HepG2 (cell line): ENCODE results near the gene MFSD11. TPM values are rescaled to one million over a fixed set of nuclear protein-coding genes. Genes with fewer than 3 reads are reported as not detected.

Experiments
- CC2D1A ChIP-seq: sonication (generic); formaldehyde crosslinking; IDR thresholded peaks from 2 replicates; pipeline ENCODE4 v1.8.1; 2023; ENCODE audit warnings: mild to moderate bottlenecking, missing genetic modification reagents
- HMGA1 ChIP-seq: sonication (generic); formaldehyde crosslinking; conservative IDR thresholded peaks from 2 replicates; pipeline ENCODE4 v1.4.0; 2020; ENCODE audit warnings: missing genetic modification reagents
- ONECUT2 ChIP-seq: sonication (generic); formaldehyde crosslinking; IDR thresholded peaks from 2 replicates; pipeline ENCODE4 v1.4.0; 2020; ENCODE audit warnings: missing genetic modification reagents
- PHF21A ChIP-seq: sonication (generic); formaldehyde crosslinking; IDR thresholded peaks from 2 replicates; pipeline ENCODE4 v1.5.0; 2020; ENCODE audit warnings: mild to moderate bottlenecking, missing genetic modification reagents
- PHF5A ChIP-seq: IDR thresholded peaks from one replicate; pipeline ENCODE4 v1.6.1; 2018; ENCODE audit warnings: low read depth, missing genetic modification reagents; ENCODE audit not compliant: unreplicated experiment
- ZBTB20 ChIP-seq: sonication (generic); formaldehyde crosslinking; IDR thresholded peaks from 2 replicates; pipeline ENCODE4 v1.8.1; 2023; ENCODE audit warnings: missing genetic modification reagents, low read depth, mild to moderate bottlenecking, borderline replicate concordance
- ZBTB7B ChIP-seq: sonication (generic); formaldehyde crosslinking; IDR thresholded peaks from 2 replicates; pipeline ENCODE4 v1.4.0; 2020; ENCODE audit warnings: missing genetic modification reagents
- ZNF260 ChIP-seq: sonication (generic); formaldehyde crosslinking; IDR thresholded peaks from 2 replicates; pipeline ENCODE4 v1.4.0; 2020; ENCODE audit warnings: missing genetic modification reagents, low read depth, mild to moderate bottlenecking, borderline replicate concordance
- polyA plus RNA-seq, 8 experiments: library from polyadenylated mRNA; depleted of rRNA in 3 of 8; stranded (reverse) in 7 of 8; unstranded in 1 of 8; fragments of >200 nt; fragmentation: Illumina TruSeq in 4 of 8; extraction: Trizol in 4 of 8; gene quantifications; 2 replicates each; pipeline versions ENCODE4 v1.2.1 to v1.2.3, GENCODE V29; 2011 to 2016; ENCODE audit warnings: low read depth in 4 of 8, missing spikeins in 1 of 8, mixed read lengths in 1 of 8; ENCODE audit not compliant: insufficient read depth in 1 of 8
- total RNA-seq, 5 experiments: library from RNA; depleted of rRNA; stranded (reverse); fragments of >200 nt; fragmentation: Illumina TruSeq; extraction: Trizol; gene quantifications; 2 replicates each; pipeline ENCODE4 v1.2.3, GENCODE V29; 2016; ENCODE audit warnings: low read depth in 1 of 5
- TF ChIP-seq, protein P1 (sequence below): sonication (generic); formaldehyde crosslinking; IDR thresholded peaks from 2 replicates; pipeline ENCODE4 v1.4.0; 2020; ENCODE audit warnings: low read depth, mild to moderate bottlenecking, missing genetic modification reagents
- TF ChIP-seq, protein P2 (sequence below): sonication (generic); formaldehyde crosslinking; IDR thresholded peaks from 2 replicates; pipeline ENCODE4 v1.4.0; 2020; ENCODE audit warnings: missing genetic modification reagents, borderline replicate concordance
- TF ChIP-seq, protein P3 (sequence below): sonication (generic); formaldehyde crosslinking; IDR thresholded peaks from 2 replicates; pipeline ENCODE4 v1.5.0; 2020; ENCODE audit warnings: mild to moderate bottlenecking, missing genetic modification reagents
- TF ChIP-seq, protein P4 (sequence below): sonication (generic); formaldehyde crosslinking; IDR thresholded peaks from 2 replicates; pipeline ENCODE4 v1.4.0; 2020; ENCODE audit warnings: missing genetic modification reagents, mild to moderate bottlenecking, borderline replicate concordance
- TF ChIP-seq, protein P5 (sequence below): fragments of 450-650 bp; IDR thresholded peaks from 2 replicates; pipeline ENCODE4 v1.6.1; 2017; ENCODE audit warnings: mild to moderate bottlenecking

Gene MFSD11
- total and polyA plus RNA-seq, 2 of the 13 experiments (the other 11 are each of a cell fraction or from before 2014, with no cell fraction given): 26.1 to 36.3 TPM

DNA sequence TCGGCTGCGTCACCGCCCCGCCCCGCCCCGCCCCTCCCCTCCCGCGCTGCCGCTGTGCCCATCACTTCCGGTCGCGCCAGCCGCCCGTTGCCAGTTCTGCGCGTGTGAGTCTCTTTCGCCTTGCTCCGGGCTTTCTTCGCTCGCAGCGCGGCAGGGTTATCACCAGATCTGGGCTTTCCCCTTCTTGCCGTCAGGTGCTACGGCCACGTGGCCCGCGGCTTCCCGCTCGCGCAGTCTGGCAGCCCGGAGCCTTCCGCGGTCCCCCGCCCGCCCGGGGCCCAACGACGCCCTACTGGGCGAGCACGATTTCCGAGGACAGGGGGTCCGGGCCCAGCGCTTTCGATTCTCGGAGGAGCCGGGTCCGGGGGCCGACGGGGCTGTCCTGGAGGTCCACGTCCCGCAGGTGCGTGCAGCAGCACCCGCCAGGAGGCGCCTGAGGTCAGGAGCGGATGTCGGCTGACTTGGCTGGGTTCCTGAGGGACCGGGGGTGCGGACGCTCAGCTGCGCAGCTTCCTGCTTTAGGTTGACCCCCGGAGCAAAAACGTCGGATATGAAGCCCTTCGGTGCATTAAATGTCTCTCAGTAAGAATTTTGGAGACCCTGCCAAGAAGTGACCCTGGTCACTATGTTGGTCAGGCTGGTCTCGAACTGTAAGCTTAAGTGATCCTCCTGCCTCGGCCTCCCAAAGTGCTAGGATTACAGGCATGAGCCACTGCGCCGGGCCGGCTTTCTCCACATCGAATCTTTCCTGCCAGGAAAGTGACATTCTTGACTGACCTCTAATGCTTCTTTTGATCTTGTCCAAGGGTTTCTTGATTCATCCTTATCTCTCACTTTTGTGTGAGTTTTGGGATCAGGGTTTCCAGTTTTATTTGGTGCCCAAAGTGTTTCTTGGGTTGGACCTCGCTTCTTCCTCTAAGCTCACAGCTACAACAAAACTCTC lies 10.9 kb upstream of the MFSD11 start, which contains the start of gene METTL23 (continued):
- TF ChIP-seq, protein P1, sequence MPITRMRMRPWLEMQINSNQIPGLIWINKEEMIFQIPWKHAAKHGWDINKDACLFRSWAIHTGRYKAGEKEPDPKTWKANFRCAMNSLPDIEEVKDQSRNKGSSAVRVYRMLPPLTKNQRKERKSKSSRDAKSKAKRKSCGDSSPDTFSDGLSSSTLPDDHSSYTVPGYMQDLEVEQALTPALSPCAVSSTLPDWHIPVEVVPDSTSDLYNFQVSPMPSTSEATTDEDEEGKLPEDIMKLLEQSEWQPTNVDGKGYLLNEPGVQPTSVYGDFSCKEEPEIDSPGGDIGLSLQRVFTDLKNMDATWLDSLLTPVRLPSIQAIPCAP (CRISPR knock-in tag): peak; percentile 83; the same call in 1 of the 2 replicates
- TF ChIP-seq, protein P2, sequence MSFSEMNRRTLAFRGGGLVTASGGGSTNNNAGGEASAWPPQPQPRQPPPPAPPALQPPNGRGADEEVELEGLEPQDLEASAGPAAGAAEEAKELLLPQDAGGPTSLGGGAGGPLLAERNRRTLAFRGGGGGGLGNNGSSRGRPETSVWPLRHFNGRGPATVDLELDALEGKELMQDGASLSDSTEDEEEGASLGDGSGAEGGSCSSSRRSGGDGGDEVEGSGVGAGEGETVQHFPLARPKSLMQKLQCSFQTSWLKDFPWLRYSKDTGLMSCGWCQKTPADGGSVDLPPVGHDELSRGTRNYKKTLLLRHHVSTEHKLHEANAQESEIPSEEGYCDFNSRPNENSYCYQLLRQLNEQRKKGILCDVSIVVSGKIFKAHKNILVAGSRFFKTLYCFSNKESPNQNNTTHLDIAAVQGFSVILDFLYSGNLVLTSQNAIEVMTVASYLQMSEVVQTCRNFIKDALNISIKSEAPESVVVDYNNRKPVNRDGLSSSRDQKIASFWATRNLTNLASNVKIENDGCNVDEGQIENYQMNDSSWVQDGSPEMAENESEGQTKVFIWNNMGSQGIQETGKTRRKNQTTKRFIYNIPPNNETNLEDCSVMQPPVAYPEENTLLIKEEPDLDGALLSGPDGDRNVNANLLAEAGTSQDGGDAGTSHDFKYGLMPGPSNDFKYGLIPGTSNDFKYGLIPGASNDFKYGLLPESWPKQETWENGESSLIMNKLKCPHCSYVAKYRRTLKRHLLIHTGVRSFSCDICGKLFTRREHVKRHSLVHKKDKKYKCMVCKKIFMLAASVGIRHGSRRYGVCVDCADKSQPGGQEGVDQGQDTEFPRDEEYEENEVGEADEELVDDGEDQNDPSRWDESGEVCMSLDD (CRISPR knock-in tag): no peak
- no peak for TF ChIP-seq PHF21A
- TF ChIP-seq, protein P3, sequence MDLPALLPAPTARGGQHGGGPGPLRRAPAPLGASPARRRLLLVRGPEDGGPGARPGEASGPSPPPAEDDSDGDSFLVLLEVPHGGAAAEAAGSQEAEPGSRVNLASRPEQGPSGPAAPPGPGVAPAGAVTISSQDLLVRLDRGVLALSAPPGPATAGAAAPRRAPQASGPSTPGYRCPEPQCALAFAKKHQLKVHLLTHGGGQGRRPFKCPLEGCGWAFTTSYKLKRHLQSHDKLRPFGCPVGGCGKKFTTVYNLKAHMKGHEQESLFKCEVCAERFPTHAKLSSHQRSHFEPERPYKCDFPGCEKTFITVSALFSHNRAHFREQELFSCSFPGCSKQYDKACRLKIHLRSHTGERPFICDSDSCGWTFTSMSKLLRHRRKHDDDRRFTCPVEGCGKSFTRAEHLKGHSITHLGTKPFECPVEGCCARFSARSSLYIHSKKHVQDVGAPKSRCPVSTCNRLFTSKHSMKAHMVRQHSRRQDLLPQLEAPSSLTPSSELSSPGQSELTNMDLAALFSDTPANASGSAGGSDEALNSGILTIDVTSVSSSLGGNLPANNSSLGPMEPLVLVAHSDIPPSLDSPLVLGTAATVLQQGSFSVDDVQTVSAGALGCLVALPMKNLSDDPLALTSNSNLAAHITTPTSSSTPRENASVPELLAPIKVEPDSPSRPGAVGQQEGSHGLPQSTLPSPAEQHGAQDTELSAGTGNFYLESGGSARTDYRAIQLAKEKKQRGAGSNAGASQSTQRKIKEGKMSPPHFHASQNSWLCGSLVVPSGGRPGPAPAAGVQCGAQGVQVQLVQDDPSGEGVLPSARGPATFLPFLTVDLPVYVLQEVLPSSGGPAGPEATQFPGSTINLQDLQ (CRISPR knock-in tag): peak; percentile 21; the same call in 1 of the 2 replicates
- TF ChIP-seq, protein P4, sequence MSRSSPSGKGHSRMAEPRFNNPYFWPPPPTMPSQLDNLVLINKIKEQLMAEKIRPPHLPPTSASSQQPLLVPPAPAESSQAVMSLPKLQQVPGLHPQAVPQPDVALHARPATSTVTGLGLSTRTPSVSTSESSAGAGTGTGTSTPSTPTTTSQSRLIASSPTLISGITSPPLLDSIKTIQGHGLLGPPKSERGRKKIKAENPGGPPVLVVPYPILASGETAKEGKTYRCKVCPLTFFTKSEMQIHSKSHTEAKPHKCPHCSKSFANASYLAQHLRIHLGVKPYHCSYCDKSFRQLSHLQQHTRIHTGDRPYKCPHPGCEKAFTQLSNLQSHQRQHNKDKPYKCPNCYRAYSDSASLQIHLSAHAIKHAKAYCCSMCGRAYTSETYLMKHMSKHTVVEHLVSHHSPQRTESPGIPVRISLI: peak; percentile 28; the same call in 1 of the 2 replicates
- peak; percentile 63 for TF ChIP-seq ONECUT2
- TF ChIP-seq, protein P5, sequence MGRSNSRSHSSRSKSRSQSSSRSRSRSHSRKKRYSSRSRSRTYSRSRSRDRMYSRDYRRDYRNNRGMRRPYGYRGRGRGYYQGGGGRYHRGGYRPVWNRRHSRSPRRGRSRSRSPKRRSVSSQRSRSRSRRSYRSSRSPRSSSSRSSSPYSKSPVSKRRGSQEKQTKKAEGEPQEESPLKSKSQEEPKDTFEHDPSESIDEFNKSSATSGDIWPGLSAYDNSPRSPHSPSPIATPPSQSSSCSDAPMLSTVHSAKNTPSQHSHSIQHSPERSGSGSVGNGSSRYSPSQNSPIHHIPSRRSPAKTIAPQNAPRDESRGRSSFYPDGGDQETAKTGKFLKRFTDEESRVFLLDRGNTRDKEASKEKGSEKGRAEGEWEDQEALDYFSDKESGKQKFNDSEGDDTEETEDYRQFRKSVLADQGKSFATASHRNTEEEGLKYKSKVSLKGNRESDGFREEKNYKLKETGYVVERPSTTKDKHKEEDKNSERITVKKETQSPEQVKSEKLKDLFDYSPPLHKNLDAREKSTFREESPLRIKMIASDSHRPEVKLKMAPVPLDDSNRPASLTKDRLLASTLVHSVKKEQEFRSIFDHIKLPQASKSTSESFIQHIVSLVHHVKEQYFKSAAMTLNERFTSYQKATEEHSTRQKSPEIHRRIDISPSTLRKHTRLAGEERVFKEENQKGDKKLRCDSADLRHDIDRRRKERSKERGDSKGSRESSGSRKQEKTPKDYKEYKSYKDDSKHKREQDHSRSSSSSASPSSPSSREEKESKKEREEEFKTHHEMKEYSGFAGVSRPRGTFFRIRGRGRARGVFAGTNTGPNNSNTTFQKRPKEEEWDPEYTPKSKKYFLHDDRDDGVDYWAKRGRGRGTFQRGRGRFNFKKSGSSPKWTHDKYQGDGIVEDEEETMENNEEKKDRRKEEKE: no peak
- no peak for TF ChIP-seq HMGA1
- no peak for TF ChIP-seq ZNF260 (CRISPR knock-in tag)
- TF ChIP-seq PHF5A: peak; percentile 52
- TF ChIP-seq ZBTB20 (CRISPR knock-in tag): no peak
- 0 out of 2 replicates have a peak, but pooled peaks have one; percentile 16 for TF ChIP-seq CC2D1A
- no peak for TF ChIP-seq ZBTB7B (CRISPR knock-in tag)
